Stimulated activated CD8-positive, alpha-beta memory T cell treated with anti-CD3 and anti-CD28 coated beads, Interleukin-7, amount 100 ng/mL, for 48 hours (primary cell): ENCODE measurements around the gene NEURL4.
A peak's percentile ranks its signal among the peaks of the same experiment; 100 is the strongest.
"Not testable (repeated sequence)": the region's sequence is repeated elsewhere in the genome, so short reads cannot be mapped to it uniquely, and the experiment has no call there.

ENCODE experiments used
- DNase-seq, 2 donors: peaks; one replicate each; pipeline ENCODE4 v3.0.0-alpha.2; 2020; ENCODE audit warnings: low read depth in 1 of 2; ENCODE audit errors: extremely low read depth in 1 of 2

The NEURL4 gene

GRCh38 chr17:7328840-7329373, at the start of gene NEURL4:
Gene NEURL4, minus strand, starts transcription at chr17:7329335. Its CDS starts 23 bp downstream, at chr17:7329312.
- DNase-seq: no peak

GRCh38 chr17:7374353-7374752, 45.2 kb upstream of the NEURL4 start:
- no peak for DNase-seq

- no peak for DNase-seq
These were observed 41.7 kb upstream of the NEURL4 start for GRCh38 chr17:7370853-7371252.

GRCh38 chr17:7369825-7370224, 40.7 kb upstream of the NEURL4 start:
- DNase-seq: no peak

- DNase-seq: not testable (repeated sequence)
These were observed 39.5 kb upstream of the NEURL4 start for GRCh38 chr17:7368599-7368994.

GRCh38 chr17:7367918-7368598, 38.9 kb upstream of the NEURL4 start:
- DNase-seq: no peak

- no peak for DNase-seq
These were observed 37.9 kb upstream of the NEURL4 start for GRCh38 chr17:7367083-7367482.

GRCh38 chr17:7365963-7366362, 36.8 kb upstream of the NEURL4 start:
- not testable (repeated sequence) for DNase-seq

- no peak for DNase-seq
These were observed 34.2 kb upstream of the NEURL4 start for GRCh38 chr17:7363311-7363710.

- DNase-seq: no peak
These were observed 32.8 kb upstream of the NEURL4 start for GRCh38 chr17:7361906-7362305.

GRCh38 chr17:7357381-7357780, 28.2 kb upstream of the NEURL4 start:
- no peak for DNase-seq

GRCh38 chr17:7356756-7357155, 27.6 kb upstream of the NEURL4 start:
- DNase-seq: no peak

GRCh38 chr17:7356072-7356549, 27.0 kb upstream of the NEURL4 start:
- peak; percentile 72 to 75 for DNase-seq

- no peak for DNase-seq
These were observed 26.4 kb upstream of the NEURL4 start for GRCh38 chr17:7355573-7355972.

- no peak for DNase-seq
These were observed 25.9 kb upstream of the NEURL4 start, which contains the start of gene TMEM95 for GRCh38 chr17:7355053-7355452. Gene TMEM95, plus strand, starts transcription at chr17:7355156. Its CDS starts 49 bp downstream, at chr17:7355205.

- DNase-seq: peak in 1 of 2 donors; percentile 20
These were observed 25.2 kb upstream of the NEURL4 start for GRCh38 chr17:7354262-7354843.

- DNase-seq: no peak
These were observed 23.9 kb upstream of the NEURL4 start for GRCh38 chr17:7352910-7353635.

- DNase-seq: no peak
These were observed 23.4 kb upstream of the NEURL4 start for GRCh38 chr17:7352503-7352889.

GRCh38 chr17:7351665-7352502, 22.7 kb upstream of the NEURL4 start, which contains the start of gene KCTD11:
Gene KCTD11, plus strand, starts transcription at chr17:7352162.
- peak; percentile 74 to 80 for DNase-seq

- DNase-seq: no peak
These were observed 19.5 kb upstream of the NEURL4 start for GRCh38 chr17:7348478-7349242.
